Ammon's horn (tissue), 1 donor: ENCODE data around the gene DDIT3.
"Not testable (repeated sequence)": the region's sequence is repeated elsewhere in the genome, so short reads cannot be mapped to it uniquely, and the experiment has no call there.

Experiments used
- DNase-seq: peaks from one replicate; pipeline ENCODE4 v3.0.0-alpha.2; 2016; ENCODE audit warnings: low spot score

The DDIT3 gene

DNA sequence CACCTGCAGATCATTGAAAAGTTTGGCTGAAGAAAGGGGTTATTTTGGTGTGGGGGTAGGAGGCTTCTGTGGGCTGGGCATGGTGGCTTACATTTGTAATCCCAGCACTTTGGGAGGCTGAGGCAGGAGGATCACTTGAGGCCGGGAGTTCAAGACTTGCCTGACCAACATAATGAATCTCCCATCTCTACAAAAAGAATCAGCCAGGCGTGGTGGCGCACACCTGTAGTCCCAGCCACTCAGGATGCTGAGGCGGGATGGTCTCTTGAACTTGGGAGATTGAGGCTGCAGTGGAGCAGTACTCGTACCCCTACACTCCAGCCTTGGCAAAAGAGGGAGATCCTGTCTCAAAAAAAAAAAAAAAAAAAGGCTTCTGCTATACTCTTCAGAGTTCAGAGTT, 7.0 kb downstream of the DDIT3 start:
- no peak for DNase-seq

DNA sequence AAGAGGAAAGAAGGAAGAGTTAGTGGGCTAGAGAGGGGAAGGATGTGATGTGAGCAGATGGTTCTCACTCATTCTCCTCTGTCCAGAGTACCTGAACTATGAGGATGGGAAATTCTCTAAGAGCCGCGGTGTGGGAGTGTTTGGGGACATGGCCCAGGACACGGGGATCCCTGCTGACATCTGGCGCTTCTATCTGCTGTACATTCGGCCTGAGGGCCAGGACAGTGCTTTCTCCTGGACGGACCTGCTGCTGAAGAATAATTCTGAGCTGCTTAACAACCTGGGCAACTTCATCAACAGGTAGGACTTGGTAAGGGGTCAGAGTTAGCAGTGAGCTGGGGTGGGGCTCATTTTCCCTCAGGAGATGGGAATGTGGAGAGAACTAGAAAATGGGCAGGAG, 7.6 kb downstream of the DDIT3 start:
- DNase-seq: no peak

DNA sequence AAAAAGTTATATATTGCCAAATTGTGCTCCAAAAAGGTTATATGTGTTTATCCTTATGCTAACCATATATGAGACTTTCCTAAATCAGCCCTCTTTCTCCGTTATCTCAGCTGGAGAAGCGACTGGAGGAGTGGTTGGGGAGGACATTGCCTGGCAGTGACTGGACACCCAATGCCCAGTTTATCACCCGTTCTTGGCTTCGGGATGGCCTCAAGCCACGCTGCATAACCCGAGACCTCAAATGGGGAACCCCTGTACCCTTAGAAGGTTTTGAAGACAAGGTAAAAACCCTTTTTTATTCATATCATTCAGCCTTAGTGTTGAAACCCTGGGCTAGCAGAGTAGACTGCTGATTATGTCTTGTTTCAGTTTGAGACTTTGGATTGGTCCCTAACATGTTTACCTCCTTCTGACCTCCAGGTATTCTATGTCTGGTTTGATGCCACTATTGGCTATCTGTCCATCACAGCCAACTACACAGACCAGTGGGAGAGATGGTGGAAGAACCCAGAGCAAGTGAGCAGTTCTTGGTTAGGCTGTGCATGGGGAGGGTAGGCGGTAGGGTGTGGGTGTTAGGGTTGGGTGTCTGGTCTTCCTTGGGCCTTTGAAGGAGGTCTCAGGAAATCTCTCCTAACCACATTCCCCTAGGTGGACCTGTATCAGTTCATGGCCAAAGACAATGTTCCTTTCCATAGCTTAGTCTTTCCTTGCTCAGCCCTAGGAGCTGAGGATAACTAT, 8.6 kb downstream of the DDIT3 start:
- DNase-seq: no peak

DNA sequence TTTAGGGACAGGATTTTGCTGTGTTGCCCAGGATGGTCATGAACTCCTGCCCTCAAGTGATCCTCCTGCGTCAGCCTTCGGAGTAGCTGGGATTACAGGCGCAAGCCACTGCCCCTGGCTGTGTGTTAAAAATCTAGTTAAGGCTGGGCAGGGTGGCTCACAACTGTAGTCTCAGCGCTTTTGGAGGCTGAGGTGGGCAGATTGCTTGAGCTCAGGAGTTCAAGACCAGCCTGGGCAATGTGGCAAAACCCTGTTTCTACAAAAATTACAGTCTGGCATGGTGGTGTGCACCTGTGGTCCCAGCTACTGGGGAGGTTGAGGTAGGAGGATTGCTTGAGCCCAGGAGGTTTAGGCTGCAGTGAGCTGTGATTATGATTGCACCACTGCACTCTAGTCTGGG, 9.2 kb downstream of the DDIT3 start:
- DNase-seq: no peak

DNA sequence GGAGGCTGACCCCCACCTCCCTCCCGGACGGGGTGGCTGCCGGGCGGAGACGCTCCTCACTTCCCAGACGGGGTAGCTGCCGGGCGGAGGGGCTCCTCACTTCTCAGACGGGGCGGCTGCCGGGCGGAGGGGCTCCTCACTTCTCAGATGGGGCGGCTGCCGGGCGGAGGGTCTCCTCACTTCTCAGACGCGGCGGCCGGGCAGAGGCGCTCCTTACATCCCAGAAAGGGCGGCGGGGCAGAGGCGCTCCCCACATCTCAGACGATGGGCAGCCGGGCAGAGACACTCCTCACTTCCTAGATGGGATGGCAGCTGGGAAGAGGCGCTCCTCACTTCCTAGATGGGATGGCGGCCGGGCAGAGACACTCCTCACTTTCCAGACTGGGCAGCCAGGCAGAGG, 12.5 kb downstream of the DDIT3 start:
- DNase-seq: not testable (repeated sequence)

DNA sequence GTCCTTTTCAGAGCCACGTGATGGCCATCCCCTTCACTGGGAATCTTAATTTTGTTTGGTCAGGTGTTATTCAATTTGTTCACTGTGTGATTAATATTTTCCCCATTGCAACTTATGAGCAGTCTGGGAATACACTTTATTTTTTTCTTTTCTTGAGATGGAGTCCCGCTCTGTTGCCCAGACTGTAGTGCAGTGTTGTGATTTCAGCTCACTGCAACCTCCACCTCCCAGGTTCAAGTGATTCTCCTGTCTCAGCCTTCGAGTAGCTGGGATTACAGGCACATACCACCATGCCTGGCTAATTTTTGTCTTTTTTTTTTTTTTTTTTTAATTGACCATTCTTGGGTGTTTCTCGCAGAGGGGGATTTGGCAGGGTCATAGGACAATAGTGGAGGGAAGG, 13.8 kb downstream of the DDIT3 start:
- not testable (repeated sequence) for DNase-seq

DNA sequence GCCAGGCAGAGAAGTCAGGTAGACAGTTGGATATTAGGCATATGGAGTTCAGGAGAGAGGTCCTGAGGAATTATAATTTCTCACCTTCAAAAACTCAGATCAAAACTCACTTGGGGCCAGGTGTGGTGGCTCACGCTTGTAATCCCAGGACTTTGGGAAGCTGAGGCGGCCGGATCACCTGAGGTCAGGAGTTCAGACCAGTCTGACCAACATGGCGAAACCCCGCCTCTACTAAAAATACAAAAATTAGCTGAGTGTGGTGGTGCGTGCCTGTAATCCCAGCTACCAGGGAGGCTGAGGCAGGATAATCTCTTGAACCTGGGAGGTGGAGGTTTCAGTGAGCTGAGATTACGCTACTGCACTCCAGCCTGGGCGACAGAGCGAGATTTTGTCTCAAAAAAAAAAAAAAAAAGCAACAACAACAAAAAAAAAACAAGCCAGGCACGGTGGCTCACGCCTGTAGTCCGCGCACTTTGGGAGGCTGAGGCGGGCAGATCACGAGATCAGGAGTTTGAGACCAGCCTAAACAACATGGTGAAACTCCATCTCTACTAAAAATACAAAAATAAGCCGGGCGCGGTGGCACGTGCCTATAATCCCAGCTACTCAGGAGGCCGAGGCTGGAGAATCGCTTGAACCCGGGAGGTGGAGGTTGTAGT, 17.9 kb downstream of the DDIT3 start:
- DNase-seq: not testable (repeated sequence)

DNA sequence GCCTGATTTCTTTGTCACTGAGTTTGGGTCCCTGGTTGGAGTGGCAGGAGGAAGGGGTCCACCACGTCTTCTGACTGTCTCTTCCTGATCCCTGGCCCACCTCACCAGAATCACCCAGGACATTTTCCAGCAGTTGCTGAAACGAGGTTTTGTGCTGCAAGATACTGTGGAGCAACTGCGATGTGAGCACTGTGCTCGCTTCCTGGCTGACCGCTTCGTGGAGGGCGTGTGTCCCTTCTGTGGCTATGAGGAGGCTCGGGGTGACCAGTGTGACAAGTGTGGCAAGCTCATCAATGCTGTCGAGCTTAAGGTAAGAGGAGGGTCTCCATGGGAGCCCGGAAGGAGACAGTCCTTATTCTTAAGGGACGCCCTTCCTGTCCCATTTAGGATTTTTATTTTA, 20.1 kb downstream of the DDIT3 start:
- no peak for DNase-seq

DNA sequence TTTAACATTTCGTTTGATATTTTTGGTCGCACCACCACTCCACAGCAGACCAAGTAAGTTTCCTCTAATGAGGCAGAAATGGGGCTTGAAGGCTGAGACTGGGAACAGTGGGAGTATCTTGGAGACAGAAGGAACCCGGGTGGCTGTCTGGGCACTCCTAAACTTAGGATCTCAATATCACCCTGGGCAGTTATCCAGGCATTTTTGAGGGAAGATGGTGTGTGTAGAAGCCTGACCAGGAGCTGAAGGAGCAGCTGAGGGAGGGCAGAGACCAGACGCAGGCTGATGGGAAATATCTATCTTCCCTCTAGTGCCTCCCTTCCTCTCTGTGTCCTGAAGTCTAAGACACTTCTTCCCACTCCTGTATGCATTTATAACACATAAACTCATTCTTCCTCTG, 21.7 kb downstream of the DDIT3 start:
- no peak for DNase-seq

DNA sequence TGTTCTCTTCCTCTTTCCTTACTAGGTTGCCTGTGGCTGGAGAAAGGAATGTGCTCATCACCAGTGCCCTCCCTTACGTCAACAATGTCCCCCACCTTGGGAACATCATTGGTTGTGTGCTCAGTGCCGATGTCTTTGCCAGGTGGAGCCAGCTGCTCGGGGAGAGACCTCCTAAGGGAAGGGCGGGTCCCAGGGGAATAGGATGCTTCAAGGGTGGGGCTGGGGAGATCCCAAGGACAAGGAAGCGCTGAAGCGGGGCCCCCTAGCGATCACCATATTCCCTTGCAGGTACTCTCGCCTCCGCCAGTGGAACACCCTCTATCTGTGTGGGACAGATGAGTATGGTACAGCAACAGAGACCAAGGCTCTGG, 22.2 kb downstream of the DDIT3 start:
- no peak for DNase-seq

DNA sequence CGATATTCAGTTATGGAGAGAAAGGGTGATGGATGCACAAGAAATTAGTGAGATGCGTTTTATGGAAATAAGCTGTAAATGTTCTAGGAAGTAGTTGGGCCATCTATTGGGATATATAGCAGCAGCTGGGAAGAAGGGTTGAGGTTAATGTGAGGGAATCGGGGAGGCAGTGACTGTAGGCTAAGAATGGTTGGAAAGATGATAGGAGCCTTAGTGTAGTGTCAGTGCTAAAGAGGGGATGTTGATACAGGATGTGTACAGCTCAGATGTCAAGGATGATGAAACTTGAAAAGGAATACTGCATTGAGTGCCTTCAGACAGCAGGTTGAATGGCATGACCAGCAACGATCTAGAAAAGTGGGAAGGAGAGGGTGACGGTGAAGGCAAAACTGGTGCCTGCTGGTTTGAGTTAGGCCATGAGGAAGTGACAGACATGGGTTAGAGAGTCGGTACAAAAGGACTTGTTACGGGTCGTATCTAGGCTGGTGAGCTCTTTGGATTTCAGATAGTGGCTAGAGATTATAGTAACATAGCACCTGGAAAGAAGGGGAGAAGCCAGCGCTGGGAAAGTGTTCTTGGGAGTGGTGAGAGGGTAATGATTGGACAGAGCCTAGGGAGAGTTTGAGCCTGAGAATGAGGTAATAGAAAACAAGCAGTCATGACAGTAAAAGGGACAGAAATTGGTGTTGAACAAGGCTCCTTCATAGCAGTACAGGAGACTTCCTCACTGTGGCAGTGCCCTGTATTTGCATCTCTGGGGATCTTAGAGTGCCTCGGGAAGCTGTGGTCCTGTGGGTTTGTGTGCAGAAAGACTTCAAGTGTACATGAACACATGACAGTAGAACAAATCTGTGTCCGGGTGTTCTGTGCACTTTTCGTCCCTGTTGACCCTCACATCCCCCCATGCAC, 22.8 kb downstream of the DDIT3 start:
- DNase-seq: no peak

DNA sequence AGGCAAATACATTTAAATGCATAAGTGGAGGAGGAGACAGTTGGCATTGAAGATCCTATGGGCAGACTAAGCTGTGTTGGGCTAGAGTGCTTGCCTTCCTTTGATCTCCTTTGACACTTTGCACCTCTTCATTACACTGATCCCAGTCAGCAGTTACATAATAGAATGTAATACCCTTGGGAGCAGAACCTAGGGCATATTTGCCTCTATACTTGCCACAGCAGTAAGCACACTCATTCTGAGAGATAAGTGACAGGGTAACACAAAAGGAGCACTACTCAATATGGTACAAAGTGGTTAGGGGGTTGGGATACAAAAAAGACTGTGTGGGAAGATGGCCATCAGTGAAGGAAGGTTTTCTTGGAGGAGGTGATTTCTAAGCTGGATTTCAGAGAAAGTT, 23.5 kb downstream of the DDIT3 start:
- no peak for DNase-seq

DNA sequence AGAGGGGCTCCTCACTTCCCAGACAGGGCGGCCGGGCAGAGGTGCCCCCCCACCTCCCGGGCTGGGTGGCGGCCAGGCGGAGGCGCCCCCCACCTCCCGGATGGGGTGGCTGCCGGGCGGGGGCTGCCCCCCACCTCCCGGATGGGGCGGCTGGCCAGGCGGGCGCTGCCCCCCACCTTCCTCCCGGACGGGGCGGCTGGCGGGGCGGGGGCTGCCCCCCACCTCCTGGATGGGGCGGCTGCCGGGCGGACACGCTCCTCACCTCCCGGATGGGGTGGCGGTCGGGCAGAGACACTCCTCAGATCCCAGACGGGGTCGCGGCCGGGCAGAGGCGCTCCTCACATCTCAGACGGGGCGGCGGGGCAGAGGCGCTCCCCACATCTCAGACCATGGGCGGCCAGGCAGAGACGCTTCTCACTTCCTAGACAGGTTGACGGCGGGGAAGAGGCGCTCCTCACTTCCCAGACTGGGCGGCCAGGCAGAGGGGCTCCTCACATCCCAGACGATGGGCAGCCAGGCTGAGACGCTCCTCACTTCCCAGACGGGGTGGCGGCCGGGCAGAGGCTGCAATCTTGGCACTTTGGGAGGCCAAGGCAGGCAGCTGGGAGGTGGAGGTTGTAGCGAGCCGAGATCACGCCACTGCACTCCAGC, 25.1 kb downstream of the DDIT3 start:
- not testable (repeated sequence) for DNase-seq

DNA sequence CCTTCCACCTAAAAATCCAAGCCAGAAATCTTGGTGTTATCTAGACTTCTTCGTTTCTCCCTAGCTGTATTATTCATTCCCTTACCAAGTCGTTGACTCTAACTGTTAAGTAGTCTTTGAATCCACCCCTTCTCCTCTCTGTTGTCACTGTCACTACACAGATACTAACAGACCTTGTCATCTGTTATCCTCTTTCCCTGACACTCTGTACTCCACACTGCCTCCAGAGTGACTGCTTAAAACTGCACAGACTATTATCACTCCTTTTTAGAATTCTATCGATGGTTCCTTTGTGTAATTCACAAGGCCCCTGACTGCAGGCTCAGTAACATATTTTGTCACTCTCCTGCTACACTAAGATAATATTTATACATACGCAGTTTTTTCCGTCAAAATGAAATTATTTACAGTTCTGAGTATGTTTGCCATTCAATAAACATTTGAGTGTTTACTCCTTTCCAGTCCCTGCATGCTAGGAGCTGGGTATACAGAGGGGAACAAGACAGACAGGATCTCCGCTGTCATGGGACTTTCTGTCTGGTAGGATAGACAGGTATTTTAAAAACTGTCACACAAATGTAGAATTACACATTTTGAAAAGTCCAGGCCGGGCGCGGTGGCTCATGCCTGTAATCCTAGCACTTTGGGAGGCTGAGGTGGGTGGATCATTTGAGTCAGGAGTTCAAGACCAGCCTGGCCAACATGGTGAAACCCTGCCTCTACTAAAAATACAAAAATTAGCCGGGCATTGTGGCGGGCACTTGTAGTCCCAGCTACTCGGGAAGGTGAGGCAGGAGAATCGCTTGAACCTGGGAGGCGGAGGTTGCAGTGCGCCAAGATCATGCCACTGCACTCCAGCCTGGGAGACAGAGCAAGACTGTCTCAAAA, 28.7 kb downstream of the DDIT3 start:
- peak; percentile 28 for DNase-seq

DNA sequence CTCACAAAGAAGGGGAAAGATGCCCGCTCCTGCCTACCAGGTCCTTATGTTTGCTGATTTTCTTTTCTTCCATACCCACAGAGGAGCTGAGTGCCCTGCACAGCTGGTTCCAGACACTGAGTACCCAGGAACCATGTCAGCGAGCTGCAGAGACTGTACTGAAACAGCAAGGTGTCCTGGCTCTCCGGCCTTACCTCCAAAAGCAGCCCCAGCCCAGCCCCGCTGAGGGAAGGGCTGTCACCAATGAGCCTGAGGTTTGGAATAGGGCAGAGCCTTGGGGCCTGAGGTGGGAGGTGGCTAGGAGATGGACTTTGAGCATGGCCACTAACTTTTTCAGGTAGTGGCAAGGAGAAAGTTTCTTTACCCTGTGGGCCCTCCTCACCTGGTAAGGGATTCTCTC, 30.2 kb downstream of the DDIT3 start:
- DNase-seq: no peak

DNA sequence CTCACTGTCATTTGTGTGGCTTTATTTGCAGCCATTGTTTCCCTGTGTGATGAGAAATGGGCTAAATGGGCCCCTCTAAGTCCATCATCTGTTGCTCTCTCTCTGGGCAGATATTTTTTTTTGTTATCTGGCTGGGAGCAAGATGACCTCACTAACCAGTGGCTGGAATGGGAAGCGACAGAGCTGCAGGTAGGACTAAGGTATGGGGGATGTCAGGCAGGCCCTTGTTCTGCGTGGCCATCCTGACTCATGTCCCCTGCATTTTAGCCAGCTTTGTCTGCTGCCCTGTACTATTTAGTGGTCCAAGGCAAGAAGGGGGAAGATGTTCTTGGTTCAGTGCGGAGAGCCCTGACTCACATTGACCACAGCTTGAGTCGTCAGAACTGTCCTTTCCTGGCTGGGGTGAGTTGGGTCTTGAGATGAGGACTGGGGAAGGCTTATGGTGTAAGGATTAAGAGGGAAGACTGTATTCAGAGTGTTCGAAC, 31.1 kb downstream of the DDIT3 start:
- no peak for DNase-seq

DNA sequence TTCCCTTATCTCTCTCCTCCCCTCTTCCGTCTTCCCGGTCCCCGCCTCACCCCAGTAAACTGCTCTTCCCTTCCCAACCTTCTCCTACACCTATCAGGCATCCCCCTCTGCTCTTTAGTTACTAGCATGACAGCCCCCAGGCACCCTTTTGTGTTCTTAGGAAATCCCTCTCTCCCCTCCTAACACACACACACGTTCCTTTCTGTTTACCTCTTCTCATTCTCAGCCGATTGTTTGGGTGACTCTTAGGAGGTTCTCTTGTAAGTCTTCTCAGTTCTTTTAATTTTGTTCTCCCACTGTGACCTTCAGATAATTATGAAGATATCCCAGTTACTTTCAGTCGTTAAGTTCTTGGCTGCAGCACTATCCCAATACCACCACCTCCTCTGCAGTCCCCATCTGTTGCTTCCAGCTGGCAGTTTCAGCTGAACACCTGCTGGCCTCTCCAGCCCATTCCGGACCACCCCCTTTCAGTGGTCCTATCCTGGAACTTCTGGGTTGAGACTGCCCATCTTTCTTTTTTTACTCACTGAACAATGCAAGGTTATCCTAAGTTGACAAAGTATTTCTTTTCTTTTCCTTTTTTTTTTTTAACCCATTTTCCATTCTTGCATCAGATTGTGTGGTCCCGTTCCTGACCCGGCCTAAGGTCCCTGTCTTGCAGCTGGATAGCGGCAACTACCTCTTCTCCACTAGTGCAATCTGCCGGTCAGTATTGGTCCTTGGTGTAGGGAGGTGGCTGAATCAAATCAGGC, 31.7 kb downstream of the DDIT3 start:
- DNase-seq: no peak

DNA sequence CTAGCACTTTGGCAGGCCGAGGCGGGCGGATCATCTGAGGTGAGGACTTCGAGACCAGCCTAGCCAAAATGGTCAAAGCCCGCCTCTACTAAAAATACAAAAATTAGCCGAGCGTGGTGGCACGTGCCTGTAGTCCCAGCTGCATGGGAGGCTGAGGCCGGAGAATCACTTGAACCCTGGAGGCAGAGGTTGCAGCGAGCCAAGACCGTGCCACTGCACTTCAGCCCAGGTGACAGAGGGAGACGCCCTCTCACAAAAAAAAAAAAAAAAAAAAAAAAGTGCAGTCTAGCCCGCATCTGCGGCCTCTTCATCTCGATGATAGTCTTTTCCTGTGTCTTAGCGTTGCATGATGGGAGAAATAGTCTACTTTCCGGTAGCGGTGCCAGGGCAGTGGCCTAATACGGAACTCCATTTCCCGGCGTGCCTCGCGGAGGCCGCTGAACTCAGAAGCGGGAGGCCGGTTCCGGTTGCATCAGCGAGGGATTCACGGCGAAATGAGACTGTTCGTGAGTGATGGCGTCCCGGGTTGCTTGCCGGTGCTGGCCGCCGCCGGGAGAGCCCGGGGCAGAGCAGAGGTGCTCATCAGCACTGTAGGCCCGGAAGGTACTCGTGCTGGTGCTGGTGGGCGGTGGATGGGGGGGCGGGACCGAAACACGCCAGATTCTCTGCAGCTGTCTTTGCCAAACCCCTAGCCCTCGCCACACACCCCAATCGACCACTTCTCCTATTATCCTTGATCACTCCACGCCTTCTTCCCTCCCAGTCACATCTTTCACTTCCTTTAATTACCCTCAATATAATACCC, 32.5 kb downstream of the DDIT3 start, which contains the start of gene MARS1:
MARS1 (plus strand) TSS at position 472 of the 805 bp plus-strand sequence; CDS start at position 495, 23 bp downstream.
- peak; percentile 98 for DNase-seq

DNA sequence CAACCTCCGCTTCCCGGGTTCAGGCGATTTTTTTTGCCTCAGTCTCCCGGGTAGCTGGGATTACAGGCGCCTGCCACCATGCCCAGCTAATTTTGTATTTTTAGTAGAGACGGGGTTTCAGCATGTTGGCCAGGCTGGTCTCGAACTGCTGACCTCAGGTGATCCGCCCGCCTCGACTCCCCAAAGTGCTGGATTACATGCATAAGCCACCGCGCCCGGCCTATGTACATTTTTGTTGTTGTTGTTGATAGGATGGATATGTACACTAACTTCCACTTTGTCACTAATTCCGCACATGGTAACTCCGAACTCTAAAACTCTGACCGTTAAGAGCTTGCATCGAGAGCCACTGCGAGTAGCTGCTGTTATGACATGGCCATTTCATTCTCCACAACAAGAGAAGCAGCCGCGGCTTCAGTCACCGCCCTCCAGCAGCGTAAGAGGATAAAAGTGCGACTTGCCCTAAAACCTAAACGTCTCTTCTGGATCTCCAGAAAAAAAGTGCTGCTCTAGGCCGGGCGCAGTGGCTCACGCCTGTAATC, 33.2 kb downstream of the DDIT3 start:
- no peak for DNase-seq
